NCI-H2227 treated with DMSO at 0.1 percent for 48 hours (cell line): ENCODE measurements around the gene ZIC1.

Experiments
- DNase-seq: peaks from one replicate; lab custom pipeline; 2025; lab: John Stamatoyannopoulos, UW

The ZIC1 gene

GRCh38 chr3:147422601-147423536, 13.7 kb downstream of the ZIC1 start:
- no peak for DNase-seq

- no peak for DNase-seq
These were observed 14.3 kb downstream of the ZIC1 start for GRCh38 chr3:147423537-147423797.

DNA sequence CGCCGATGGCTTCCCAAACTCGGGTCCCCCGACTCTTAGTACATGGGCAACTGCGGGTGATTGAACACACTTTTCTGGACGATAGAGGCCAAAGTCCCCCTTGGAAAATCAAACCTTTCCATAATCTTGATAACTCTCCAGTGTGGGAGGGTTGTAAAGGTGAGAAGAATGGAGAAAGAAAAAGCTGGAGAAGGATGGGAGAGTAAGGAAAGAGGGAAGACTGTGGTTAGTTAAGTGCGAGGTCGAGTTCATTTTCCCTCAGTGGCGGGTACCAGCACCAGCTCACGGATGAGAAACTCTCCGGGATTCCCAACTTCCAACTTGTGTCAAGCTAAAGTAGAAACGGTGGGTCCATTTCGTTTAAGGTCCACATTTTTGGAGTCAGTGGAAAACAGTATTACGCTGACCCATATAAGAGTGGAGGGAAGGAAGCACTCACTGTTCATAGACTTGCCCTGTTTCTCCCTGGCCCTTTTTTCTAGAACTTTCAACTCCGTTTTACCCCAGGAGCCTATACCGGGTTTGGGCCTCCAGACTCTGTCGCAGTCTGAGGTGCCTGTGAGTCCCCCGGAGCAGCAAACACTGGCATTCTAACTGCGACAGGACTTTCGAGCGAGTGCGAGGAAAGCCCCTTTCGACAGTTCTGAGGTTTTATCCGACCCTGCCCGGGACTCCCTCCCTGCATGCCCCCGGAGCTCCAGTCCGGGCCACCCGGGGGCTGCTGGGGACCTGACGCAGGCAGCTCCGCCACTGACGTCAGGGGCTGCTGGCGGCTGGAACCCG, 14.8 kb downstream of the ZIC1 start:
- DNase-seq, result no peak

- no peak for DNase-seq
These were observed 15.6 kb downstream of the ZIC1 start for GRCh38 chr3:147424581-147425387.

- DNase-seq, result no peak
These were observed 16.3 kb downstream of the ZIC1 start for GRCh38 chr3:147425388-147425850.

- DNase-seq, result no peak
These were observed 17.8 kb downstream of the ZIC1 start for GRCh38 chr3:147426931-147427330.

DNA sequence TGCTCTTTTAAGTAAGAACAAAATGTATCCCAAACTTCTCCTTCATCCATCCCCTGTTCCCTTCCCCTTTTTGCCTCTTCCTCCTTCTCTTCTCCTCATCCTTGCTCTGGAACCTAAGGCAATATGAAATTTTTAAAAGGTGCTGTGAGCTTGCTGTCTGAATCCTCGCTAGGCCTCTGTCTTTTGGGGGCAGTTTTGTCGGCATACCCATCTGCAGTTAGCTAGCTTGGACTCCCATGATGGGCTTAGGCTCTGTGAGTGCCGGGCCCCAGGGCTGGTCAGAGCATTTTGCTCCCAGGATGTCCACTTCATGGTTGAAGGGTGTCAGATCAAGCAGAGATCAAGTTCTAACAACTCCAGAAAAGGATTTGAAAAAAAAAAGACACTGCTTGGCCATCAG, 18.6 kb downstream of the ZIC1 start:
- DNase-seq, result no peak

GRCh38 chr3:147428326-147428725, 19.2 kb downstream of the ZIC1 start:
- DNase-seq, result no peak

- DNase-seq, result no peak
These were observed 19.6 kb downstream of the ZIC1 start for GRCh38 chr3:147428754-147429153.

- no peak for DNase-seq
These were observed 22.6 kb downstream of the ZIC1 start for GRCh38 chr3:147431751-147432150.

- DNase-seq, result no peak
These were observed 38.1 kb downstream of the ZIC1 start for GRCh38 chr3:147447224-147447623.

- DNase-seq, result no peak
These were observed 40.5 kb downstream of the ZIC1 start for GRCh38 chr3:147449669-147450068.

DNA sequence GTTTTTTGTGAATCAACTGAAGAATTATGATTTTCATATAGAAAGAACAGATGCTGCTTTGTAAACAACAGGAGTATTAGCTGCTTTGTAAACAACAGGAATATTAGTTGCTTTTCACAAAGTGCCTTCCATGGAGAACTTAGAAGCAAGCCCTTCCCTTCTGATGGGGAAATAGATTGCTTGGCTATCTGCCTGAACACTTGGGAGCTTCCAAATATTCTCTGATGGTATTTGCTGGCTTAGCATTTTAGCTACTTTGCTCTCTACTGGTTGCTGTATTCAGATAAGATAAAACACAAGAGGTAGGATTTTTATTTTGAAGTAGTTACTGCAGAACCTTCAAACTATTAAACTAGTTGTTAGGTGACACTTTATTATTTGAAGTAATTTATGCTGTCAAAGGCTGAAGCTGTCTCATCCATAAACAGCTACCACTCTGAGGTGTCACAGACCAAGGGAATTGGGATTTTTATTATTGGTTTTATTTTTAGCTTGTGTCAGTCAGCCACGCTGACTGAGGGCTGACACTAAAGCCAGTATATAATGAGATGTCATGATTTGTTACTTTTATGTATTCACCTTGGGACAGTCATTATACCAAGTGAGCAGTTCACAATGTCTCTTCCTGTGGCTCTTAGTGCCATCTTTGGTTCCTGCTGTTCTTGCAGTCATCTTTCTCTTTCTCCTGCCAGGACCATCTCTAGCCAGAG, 50.0 kb downstream of the ZIC1 start:
- DNase-seq, result no peak

- DNase-seq, result no peak
These were observed 53.7 kb downstream of the ZIC1 start for GRCh38 chr3:147462856-147463255.
